Amniotic stem cell (primary cell): ENCODE measurements around the gene RAD51AP1.

Source experiments
- DNase-seq: peaks from one replicate; lab custom pipeline; 2025; lab: John Stamatoyannopoulos, UW

RAD51AP1 gene

GRCh38 chr12:4591180-4591687, 52.5 kb downstream of the RAD51AP1 start:
- DNase-seq, result no peak

GRCh38 chr12:4595881-4596280, 57.2 kb downstream of the RAD51AP1 start:
- no peak for DNase-seq

- DNase-seq, result no peak
Observed at GRCh38 chr12:4603421-4603820, 64.7 kb downstream of the RAD51AP1 start.

GRCh38 chr12:4603946-4604345, 65.3 kb downstream of the RAD51AP1 start:
- DNase-seq, result no peak

GRCh38 chr12:4604684-4605193, 66.0 kb downstream of the RAD51AP1 start:
- DNase-seq, result peak; percentile 74

- no peak for DNase-seq
Observed at GRCh38 chr12:4607056-4607455, 68.4 kb downstream of the RAD51AP1 start.

- no peak for DNase-seq
Observed at GRCh38 chr12:4609071-4609470, 70.4 kb downstream of the RAD51AP1 start.
